DMS79 treated with DMSO at 0.1 percent for 48 hours (cell line): ENCODE measurements around the gene POLR1F.

ENCODE experiments used
- DNase-seq: peaks from one replicate; lab custom pipeline; 2025; lab: John Stamatoyannopoulos, UW

The POLR1F gene

DNA sequence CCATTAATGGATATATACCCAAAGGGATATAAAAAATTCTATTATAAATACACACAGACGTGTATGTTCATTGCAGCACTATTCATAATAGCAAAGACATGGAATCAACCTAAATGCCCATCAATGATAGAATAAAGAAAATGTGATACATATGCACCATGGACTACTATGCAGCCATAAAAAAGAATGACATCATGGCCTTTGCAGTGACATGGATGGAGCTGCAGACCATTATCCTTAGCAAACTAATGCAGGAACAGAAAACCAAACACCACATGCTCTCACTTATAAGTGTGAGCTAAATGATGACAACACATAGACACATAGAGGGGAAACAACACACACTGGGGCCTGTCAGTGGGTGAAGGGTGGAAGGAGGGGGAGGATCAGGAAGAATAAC, 33.0 kb downstream of the POLR1F start:
- DNase-seq = no peak

DNA sequence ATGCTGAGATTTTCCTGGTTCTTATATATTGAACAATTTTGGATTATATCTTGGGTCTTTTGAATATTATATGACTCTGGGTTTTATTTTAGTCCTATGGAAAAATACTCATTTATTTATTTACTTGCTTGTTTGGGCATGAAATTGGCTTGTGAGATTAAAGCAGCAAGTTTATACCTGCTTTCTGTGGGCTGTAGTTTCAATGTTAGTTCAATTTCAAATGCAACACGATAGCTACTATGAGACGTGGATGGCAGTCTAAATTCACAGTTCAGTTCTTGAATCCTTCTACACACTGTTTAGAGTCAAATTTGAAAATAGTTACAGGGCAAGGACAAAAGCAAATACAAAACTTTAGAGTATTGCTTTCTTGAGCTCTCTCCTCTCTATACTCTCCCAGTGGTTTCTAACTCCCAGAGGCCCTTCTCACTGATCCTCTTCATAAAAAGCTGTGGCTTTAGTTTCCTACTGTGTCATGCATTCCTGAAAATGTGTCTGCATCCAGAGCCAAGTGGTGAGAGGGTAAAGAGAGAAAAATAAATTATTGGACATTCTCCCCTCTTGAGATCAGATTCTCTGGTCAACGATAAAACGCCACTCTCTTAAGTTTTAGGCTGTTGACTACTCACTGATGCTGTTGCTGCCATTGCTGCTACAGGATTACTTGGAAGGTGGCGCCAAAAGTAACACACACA, 34.4 kb downstream of the POLR1F start:
- DNase-seq = no peak

DNA sequence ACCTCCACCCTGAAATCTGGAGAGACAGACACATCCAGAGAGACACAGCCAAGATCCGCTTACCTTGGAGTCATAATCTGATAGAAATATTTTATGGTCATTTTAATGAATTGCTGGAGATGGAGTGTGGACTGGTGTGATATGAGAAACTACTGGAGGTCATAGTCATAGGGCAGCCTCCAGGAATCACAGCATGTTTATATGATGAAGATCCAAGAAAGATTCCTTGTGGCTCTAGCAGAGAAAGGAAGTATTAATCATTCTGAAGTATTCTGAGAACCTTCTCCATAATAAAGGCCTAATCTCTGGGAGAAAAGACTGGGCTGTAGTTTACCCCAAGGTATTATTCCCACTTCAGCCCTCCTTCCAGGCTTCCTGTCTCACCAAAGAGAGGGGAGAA, 38.0 kb downstream of the POLR1F start:
- DNase-seq = no peak

DNA sequence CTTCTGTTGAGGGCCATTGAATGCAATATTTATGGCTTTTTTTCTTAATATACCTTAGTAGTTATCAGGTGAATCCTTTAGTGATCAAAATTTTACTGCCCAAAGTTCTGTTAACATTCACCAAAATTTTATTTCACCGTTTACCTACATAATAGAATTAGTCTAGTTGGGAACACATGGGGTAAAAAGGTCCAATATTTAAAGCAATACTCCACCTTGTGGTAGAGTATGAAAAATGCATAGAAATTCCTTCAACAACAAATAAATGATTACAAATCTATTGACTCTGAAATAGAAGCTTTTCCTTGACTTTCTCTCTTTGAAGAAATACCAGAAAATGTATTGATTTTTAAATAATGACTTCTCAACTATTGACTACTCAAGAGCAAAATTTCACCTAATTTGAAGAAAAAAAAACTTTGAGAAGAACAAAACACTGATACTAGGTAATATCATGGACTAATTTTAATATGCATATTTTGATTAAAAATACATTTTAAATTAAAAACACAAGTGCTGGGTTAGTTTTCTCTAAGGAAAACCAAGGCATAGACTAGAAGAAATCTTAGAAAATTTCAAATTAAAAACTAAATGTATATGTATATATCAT, 43.3 kb downstream of the POLR1F start:
- DNase-seq = peak; percentile 25

DNA sequence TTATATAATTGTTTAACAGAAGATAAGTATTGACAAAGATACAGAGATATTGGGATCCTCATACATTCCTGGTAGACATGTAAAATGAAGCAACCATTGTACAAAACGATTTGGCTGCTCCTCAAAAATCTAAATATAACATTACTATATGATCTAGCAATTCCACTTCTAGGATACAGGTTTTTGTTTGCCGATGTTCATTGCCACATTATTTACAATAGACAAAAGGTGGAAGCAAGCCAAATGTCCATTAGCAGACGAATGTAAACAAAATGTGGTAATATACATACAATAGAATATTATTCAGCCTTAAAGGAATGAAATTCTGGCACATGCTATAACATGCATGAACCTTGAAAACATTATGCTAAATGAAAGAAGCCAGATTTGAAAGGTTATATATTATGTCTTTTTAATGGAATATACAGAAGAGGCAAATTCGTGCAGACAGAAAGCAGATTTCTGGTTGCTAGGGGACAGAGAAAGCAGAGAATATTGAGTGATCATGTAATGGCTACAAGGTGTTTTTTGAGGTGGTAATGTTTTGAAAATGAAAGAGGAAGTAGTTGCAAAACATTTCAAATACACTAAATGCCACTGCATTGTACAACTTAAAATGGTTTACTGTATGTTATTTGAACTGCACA, 44.9 kb downstream of the POLR1F start:
- peak; percentile 37 for DNase-seq

DNA sequence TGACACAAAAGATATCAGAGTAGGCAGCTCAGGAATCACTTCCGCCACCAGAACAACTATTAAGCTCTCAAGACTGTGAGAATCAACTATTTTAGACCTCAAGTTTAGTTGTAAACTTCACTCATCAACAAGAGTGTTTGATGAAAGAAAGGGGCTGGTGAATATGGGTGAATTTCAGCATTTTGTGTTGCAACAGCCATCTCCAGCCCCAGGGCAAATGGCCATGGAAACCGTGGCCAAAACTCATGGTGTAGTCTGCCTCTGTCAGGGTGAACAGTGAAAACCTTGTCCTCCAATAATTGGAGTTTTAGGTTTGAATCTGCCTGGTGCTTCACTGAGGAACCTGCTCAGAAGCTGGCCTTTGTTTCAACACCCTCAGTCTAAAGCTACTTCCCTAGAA, 60.0 kb downstream of the POLR1F start:
- no peak for DNase-seq
